H7 (cell line): Measurements from ENCODE around the gene GJB5. TPM values are rescaled to one million over a fixed set of nuclear protein-coding genes. Genes with fewer than 3 reads are reported as not detected.
"Not testable (repeated sequence)": the region's sequence is repeated elsewhere in the genome, so short reads cannot be mapped to it uniquely, and the experiment has no call there.

Experiments
- DNase-seq: peaks from one replicate; pipeline ENCODE4 v3.0.0; 2012
- H3K27me3 ChIP-seq: 2 replicates; pipeline ENCODE4 v1.6.0; 2011; ENCODE audit warnings: mild to moderate bottlenecking, low read length; ENCODE audit not compliant: control insufficient read depth, insufficient read depth
- H3K36me3 ChIP-seq: replicated peaks from 2 replicates; pipeline ENCODE4 v1.5.1; 2011; ENCODE audit warnings: low read length; ENCODE audit not compliant: control insufficient read depth, insufficient read depth
- H3K4me3 ChIP-seq: 2 replicates; pipeline ENCODE4 v1.5.1; 2011; ENCODE audit warnings: low read depth, mild to moderate bottlenecking, control low read depth, low read length, moderate library complexity; ENCODE audit not compliant: insufficient read depth
- total RNA-seq: library from RNA; depleted of rRNA; stranded (reverse); fragments of >200 nt; shearing (Covaris generic); gene quantifications from 2 replicates; pipeline ENCODE4 v1.2.3, GENCODE V29; 2014

GJB5 gene
- total RNA-seq, 1 experiment from 2014 or later = 0.48 TPM

DNA sequence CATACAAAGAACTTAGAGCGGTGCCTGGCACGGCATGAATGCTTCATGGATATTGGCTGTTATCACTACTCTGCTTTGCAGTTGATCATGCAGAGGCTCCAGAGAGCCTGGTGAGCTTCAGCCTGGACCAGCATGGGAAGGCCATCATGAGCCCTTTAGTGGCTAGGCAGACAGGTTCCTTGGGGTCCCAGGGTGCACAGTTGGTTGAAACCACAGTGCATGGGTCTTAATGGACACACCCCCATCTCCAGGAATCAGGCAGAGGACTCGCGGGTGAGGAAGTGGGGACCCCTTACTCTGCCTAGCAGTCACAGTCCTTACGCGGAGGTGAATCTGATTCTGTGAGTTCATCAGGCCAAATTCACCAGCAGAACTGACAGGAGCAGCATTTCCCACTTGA, 1.1 kb downstream of the GJB5 start:
- no peak for DNase-seq
- H3K27me3 ChIP-seq = no peaks in the 10 kb centered on the region; the same call in 1 of the 2 replicates
- no peaks in the 10 kb centered on the region for H3K36me3 ChIP-seq
- no peak overlapping the region for H3K4me3 ChIP-seq

DNA sequence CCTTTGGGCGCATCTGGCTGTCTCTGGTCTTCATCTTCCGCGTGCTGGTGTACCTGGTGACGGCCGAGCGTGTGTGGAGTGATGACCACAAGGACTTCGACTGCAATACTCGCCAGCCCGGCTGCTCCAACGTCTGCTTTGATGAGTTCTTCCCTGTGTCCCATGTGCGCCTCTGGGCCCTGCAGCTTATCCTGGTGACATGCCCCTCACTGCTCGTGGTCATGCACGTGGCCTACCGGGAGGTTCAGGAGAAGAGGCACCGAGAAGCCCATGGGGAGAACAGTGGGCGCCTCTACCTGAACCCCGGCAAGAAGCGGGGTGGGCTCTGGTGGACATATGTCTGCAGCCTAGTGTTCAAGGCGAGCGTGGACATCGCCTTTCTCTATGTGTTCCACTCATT, 2.5 kb downstream of the GJB5 start:
- Histone ChIP-seq H3K27me3 (no peaks in the 10 kb centered on the region), H3K36me3 (no peaks in the 10 kb centered on the region), H3K4me3 (no peak overlapping the region)
- DNase-seq = no peak

DNA sequence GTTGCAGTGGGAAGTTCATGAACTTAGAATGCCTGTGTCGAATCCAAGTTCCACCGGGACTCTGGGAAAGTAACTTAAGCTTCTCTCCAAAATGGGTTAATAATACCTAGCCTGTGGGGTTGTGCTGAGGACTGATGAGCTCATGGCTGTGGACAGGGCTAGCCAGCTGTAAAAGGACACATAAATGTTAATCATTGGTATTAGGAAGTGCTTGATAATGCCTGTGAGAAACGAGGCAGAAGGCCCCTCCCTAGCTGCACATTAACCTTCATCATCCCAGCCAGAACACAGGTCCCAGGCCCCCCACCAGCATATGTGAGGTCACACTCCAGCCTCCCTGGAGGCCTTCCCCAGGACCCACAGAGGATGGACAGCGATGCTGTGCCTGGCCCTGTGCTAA, 3.9 kb downstream of the GJB5 start:
- no peak for DNase-seq
- H3K27me3 ChIP-seq = no peaks in the 10 kb centered on the region
- H3K4me3 ChIP-seq = no peak overlapping the region
- H3K36me3 ChIP-seq = no peaks in the 10 kb centered on the region

DNA sequence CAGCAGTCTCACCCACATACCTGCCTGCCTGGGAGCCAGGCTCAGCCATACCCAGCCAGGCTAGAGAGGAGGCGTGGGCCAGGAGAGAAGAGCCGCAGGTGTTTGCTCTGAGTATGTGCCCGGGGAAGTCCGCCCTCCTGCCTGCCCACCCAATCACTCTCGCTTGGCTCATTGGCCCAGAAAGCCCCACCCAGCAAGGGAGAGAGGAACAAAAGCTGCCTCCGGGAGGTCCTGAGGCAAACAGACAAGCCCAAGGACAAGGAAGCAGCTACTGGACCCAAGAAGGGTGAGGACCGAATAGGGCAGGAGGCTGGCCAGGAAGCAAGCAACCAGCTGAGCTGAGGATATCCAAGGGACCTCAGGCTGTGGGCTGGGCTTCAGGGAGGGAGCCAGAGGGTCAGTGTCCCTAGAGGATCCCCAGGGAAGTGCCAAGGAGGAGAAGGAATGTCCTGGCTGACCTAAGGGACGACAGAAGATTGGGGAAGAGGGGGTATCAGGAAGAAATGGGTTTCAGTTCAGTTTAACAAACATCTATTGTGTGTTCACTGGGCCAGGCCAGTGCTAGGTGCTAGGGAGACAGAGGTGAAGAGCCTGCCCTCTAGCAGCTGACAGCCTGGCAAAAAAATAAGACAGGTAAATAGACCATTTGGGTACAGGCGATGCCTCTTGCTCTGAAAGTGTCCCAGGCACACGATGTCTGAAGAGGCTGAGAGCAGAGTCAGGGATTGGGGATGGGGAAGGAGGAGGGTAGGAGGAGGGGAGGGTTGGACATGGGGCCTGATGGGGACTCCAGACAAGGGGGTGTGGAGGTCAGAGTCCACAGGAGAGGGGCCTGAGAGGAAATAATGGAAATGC, 4.9 kb downstream of the GJB5 start, which contains the start of gene GJB4:
Gene GJB4 (plus strand): TSS at position 238 of the 855 bp plus-strand sequence. CDS start 1,515 bp downstream, outside the sequence.
- Histone ChIP-seq H3K36me3 (no peaks in the 10 kb centered on the region), H3K27me3 (no peaks in the 10 kb centered on the region), H3K4me3 (no peak within 1 kb of the TSS)
- peak; percentile 87 for DNase-seq

DNA sequence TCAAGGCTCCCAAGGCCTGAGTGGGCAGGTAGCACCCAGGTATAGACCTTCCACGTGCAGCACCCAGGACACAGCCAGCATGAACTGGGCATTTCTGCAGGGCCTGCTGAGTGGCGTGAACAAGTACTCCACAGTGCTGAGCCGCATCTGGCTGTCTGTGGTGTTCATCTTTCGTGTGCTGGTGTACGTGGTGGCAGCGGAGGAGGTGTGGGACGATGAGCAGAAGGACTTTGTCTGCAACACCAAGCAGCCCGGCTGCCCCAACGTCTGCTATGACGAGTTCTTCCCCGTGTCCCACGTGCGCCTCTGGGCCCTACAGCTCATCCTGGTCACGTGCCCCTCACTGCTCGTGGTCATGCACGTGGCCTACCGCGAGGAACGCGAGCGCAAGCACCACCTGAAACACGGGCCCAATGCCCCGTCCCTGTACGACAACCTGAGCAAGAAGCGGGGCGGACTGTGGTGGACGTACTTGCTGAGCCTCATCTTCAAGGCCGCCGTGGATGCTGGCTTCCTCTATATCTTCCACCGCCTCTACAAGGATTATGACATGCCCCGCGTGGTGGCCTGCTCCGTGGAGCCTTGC, 6.4 kb downstream of the GJB5 start:
- no peaks in the 10 kb centered on the region; the same call in 1 of the 2 replicates for H3K27me3 ChIP-seq
- no peaks in the 10 kb centered on the region for H3K36me3 ChIP-seq
- H3K4me3 ChIP-seq = no peak overlapping the region
- no peak for DNase-seq

DNA sequence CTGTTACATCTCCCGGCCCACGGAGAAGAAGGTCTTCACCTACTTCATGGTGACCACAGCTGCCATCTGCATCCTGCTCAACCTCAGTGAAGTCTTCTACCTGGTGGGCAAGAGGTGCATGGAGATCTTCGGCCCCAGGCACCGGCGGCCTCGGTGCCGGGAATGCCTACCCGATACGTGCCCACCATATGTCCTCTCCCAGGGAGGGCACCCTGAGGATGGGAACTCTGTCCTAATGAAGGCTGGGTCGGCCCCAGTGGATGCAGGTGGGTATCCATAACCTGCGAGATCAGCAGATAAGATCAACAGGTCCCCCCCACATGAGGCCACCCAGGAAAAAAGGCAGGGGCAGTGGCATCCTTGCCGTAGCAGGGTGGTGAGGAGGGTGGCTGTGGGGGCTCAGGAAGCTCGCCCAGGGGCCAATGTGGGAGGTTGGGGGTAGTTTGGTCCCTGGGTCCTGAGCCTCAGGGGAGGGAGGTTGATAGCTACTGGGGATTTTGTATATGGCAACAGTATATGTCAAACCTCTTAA, 7.0 kb downstream of the GJB5 start:
- peaks cover under 1% of the 10 kb centered on the region; the same call in 1 of the 2 replicates for H3K27me3 ChIP-seq
- no peak overlapping the region for H3K4me3 ChIP-seq
- no peaks in the 10 kb centered on the region for H3K36me3 ChIP-seq
- no peak for DNase-seq

DNA sequence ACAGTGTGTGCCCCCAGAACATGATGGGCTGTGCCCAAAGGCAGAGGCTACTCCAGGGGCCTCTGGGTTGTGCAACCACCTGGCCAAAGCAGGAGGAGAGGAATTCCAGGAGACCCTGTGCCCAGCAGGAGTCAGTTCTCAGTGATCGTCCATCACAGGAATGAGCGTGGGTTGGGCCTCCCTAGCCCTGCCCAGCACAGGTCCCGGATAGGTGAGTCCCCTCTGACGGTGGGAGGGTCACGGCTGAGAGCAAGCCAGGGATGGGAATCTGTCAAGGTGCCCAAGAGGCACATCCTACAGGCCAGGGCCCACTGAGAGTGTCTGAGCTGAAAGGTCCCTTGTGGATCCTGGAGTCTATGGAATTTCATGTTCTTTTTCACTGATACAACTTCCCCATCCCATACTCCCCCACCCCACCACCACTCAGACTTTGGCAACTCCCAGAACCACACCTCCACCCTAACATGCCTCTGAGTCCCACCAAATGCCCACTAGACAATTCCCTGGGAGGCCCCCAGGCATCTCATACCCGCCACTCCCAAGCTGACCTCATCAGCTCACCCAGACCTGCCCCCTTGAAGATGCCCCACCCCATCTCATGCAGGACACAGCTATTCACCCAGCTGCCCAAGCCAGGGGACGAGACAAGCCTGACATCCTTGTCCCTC, 7.8 kb downstream of the GJB5 start:
- Histone ChIP-seq H3K4me3 (no peak overlapping the region), H3K36me3 (no peaks in the 10 kb centered on the region), H3K27me3 (peaks cover 1% of the 10 kb centered on the region; the same call in 1 of the 2 replicates)
- DNase-seq = no peak

DNA sequence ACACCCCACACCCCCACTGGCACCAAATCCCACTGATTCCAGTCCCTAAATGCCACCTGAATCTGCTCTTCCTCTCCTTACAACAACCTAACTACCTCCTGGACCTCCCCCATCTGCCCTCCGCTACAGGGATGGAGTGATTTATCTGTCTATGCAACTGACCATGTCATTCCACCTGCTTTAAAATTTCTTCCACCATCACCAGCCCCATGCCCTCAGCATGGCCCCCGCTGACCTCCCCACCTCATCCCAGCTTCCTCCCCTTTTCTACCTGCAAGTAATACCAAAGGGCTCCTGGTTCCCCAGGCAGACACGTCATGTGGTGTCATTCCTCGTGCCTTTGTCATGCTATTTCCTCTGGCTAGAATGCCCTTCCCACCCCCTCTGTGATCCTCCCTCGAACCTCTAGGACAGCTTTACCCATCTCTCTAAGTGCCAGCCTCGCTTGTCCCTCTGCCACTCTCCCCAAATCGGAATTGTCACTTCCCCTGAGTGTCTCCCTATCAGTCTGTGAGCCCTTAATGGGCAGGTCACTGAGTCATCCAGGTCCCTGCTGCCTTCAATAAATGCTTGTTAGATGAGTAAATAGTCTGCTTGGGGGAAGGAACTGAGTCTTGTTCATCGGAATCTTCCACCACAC, 8.4 kb downstream of the GJB5 start:
- Histone ChIP-seq H3K4me3 (no peak overlapping the region), H3K36me3 (no peaks in the 10 kb centered on the region), H3K27me3 (peaks cover 1% of the 10 kb centered on the region; the same call in 1 of the 2 replicates)
- DNase-seq = peak; percentile 78

DNA sequence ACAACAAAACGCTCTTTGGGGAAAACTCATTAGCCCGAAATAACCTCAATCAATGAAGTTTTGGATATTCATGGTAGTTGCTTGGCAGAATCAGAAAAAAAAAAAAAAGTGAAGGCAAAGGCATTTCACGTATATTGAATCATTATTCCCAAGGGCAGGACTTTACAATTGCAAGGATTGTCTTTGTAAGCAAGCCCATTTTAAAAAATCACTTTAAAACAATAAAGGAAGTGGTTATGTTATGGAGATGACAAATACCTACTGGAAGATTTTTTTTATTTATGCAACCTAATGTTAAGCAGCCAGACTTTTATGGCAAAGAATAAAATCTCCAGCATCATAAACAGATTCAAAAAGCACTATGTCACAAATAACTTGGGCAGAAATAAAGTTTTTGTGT, 14.0 kb downstream of the GJB5 start:
- Histone ChIP-seq H3K4me3 (no peak overlapping the region), H3K27me3 (peaks cover 5% of the 10 kb centered on the region; the same call in 1 of the 2 replicates), H3K36me3 (no peaks in the 10 kb centered on the region)
- no peak for DNase-seq

DNA sequence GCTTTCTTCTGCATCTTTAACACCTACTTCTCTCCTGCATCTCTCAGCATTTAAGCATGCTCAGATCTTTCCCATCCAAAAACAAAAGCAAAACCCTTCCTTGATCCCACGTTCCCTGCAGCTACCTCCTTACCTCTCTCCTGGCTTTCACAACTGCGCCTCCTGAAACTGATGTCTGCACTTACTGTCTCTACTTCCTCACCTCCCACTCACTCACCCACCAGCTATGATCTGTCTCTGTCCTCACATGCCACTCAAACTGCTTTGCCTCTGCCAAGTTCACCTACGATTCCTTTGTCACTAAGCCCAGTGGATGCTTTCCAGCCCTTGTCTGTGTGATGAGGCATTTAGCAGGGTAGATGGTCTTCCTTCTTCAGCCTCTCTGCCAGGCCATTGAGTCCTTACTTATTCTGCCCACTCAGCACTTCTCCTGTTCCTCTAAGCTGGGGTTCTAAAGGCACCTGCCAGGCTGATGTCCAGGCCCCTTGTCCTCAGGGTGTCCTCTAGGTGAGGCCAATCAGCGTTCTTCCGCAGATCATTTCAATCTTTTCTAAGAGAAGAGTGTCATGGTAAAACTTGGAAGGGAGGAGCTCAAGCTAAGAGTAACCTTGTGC, 16.2 kb downstream of the GJB5 start:
- Histone ChIP-seq H3K4me3 (no peak overlapping the region), H3K27me3 (peaks cover 5% of the 10 kb centered on the region; the same call in 1 of the 2 replicates), H3K36me3 (no peaks in the 10 kb centered on the region)
- DNase-seq = no peak

DNA sequence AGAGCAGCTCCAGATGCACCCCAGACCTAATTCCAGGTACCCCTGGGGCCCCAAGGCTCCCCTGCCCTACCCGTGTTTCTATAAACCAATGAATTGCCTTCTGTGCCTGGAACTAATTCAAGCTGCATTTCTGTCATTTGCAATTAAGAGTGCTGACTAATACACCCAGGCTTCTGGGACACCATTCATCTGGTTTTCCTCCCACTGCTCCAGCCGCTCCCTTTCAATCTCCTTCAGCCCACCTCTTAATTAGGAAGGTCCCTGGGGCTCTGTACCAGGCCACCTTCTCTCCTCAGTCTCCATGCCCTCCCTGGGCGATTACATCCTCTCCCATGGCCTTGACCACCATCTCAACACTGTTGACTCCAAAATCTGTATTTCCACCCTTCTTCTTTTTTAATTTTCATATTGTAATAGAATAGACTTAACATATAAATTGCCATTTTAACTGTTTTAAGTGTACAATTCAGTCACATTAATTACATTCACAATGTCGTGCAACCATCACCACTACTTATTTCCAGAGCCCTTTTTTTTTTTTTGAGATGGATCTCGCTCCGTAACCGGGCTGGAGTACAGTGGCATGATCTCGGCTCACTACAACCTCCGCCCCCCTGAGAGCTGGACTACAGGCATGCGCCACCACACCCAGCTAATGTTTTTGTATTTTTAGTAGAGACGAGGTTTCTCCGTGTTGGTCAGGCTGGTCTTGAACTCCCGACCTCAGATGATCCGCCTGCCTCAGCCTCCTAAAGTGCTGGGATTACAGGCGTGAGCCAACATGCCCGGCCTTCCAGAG, 16.9 kb downstream of the GJB5 start:
- DNase-seq = no peak
- Histone ChIP-seq H3K36me3 (no peaks in the 10 kb centered on the region), H3K4me3 (no peak overlapping the region), H3K27me3 (peaks cover 5% of the 10 kb centered on the region; the same call in 1 of the 2 replicates)

DNA sequence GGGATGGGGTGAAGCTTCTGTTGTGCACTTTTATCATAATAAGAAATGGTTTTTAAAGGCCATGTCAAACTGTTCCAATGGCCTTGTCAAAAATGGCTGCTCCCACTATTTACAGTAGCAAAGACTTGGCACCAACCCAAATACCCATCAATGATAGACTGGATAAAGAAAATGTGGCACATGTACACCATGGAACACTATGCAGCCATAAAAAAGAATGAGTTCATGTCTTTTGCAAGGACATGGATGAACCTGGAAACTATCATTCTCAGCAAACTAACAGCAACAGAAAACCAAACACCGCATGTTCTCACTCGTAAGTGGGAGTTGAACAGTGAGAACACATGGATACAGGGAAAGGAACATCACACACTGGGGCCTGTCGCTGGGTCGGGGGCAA, 18.3 kb downstream of the GJB5 start:
- H3K27me3 ChIP-seq, DNase-seq, H3K36me3 ChIP-seq, H3K4me3 ChIP-seq: not testable (repeated sequence)

DNA sequence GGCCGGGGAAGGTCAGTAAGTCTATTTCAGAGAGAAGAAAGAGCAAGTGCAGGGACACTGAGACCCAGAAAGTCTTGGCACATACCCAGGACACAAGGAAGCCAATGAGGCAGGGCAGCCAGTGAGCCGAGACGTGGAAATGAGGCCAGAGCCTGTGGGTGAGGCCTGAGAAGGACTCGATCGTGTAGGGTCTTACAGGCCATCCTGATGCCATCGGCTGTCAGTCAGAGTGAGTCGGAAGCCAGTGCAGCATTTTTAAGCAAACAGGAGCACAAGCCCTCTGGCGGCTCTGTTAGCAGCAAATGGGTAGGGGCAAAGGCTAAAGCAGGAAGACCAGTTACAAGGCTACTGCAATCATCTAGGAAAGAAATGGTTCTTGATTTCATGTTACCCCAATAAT, 20.1 kb downstream of the GJB5 start:
- no peak for DNase-seq
- no peak overlapping the region for H3K4me3 ChIP-seq
- no peaks in the 10 kb centered on the region for H3K36me3 ChIP-seq
- peaks cover 10% of the 10 kb centered on the region for H3K27me3 ChIP-seq
